ENCODE results near the gene SERPINA6. TPM values are rescaled to one million over a fixed set of nuclear protein-coding genes. Genes with fewer than 3 reads are reported as not detected.
A peak's percentile ranks its signal among the peaks of the same experiment; 100 is the strongest.

The SERPINA6 gene
- total RNA-seq, 1 donor from 2014 or later = not detected

GRCh38 chr14:94343238-94344005 lies 20.3 kb upstream of the SERPINA6 start:
- no peak for DNase-seq (ENCODE audit: extremely low spot score in 2 of 2)
- peak overlapping the region; percentile 81 for H3K27ac ChIP-seq
- no peaks in the 10 kb centered on the region for H3K9me3 ChIP-seq
- no peaks in the 10 kb centered on the region for H3K36me3 ChIP-seq
- peaks cover 32% of the 10 kb centered on the region for H3K4me1 ChIP-seq
- TF ChIP-seq POLR2AphosphoS5 (IDR thresholded peaks at IDR 0.05; ENCODE audit: insufficient read depth in 1 of 2, low read depth in 1 of 2) = no peak
- TF ChIP-seq CTCF (IDR thresholded peaks at IDR 0.05) = no peak
- no peak for TF ChIP-seq POLR2A (IDR thresholded peaks at IDR 0.05)
- H3K27me3 ChIP-seq = no peaks in the 10 kb centered on the region
- intact Hi-C loops (cut with DNase I) = no loop called here
- no peak overlapping the region for H3K4me3 ChIP-seq

- intact Hi-C loops (cut with DNase I) = no loop called here
Observed at GRCh38 chr14:94342334-94342934, 19.3 kb upstream of the SERPINA6 start.

GRCh38 chr14:94341656-94342333 lies 18.7 kb upstream of the SERPINA6 start:
- H3K4me1 ChIP-seq = peaks cover 32% of the 10 kb centered on the region
- no peak for DNase-seq (ENCODE audit: extremely low spot score in 2 of 2)
- H3K27me3 ChIP-seq = no peaks in the 10 kb centered on the region
- TF ChIP-seq CTCF (IDR thresholded peaks at IDR 0.05) (no peak), POLR2A (IDR thresholded peaks at IDR 0.05) (no peak), POLR2AphosphoS5 (IDR thresholded peaks at IDR 0.05; ENCODE audit: insufficient read depth in 1 of 2, low read depth in 1 of 2) (no peak)
- H3K4me3 ChIP-seq = no peak overlapping the region
- H3K36me3 ChIP-seq = no peaks in the 10 kb centered on the region
- peak overlapping the region; percentile 81 for H3K27ac ChIP-seq
- no peaks in the 10 kb centered on the region for H3K9me3 ChIP-seq
- intact Hi-C loops (cut with DNase I) = no loop called here

More at GRCh38 chr14:94342334-94342934, 19.3 kb upstream of the SERPINA6 start:
- peaks cover 32% of the 10 kb centered on the region for H3K4me1 ChIP-seq
- no peaks in the 10 kb centered on the region for H3K9me3 ChIP-seq
- H3K4me3 ChIP-seq = no peak overlapping the region
- H3K27ac ChIP-seq = peak overlapping the region; percentile 81
- no peaks in the 10 kb centered on the region for H3K36me3 ChIP-seq
- no peaks in the 10 kb centered on the region for H3K27me3 ChIP-seq
- TF ChIP-seq CTCF (IDR thresholded peaks at IDR 0.05) (no peak), POLR2AphosphoS5 (IDR thresholded peaks at IDR 0.05; ENCODE audit: insufficient read depth in 1 of 2, low read depth in 1 of 2) (peak; percentile 24 to 82)
- no peak for DNase-seq (ENCODE audit: extremely low spot score in 2 of 2)

GRCh38 chr14:94340533-94340932 lies 17.4 kb upstream of the SERPINA6 start:
- no peak overlapping the region for H3K4me3 ChIP-seq
- H3K27me3 ChIP-seq = no peaks in the 10 kb centered on the region
- no peaks in the 10 kb centered on the region for H3K36me3 ChIP-seq
- TF ChIP-seq POLR2AphosphoS5 (IDR thresholded peaks at IDR 0.05; ENCODE audit: insufficient read depth in 1 of 2, low read depth in 1 of 2) = no peak
- no peak for TF ChIP-seq CTCF (IDR thresholded peaks at IDR 0.05)
- TF ChIP-seq POLR2A (IDR thresholded peaks at IDR 0.05) = no peak
- peak overlapping the region; percentile 81 for H3K27ac ChIP-seq
- no peaks in the 10 kb centered on the region for H3K9me3 ChIP-seq
- peaks cover 32% of the 10 kb centered on the region for H3K4me1 ChIP-seq
- no peak for DNase-seq (ENCODE audit: extremely low spot score in 2 of 2)
- intact Hi-C loops (cut with DNase I) = no loop called here
